Left renal pelvis (tissue), 4 donors: ENCODE results near the gene IFIT2. TPM values are rescaled to one million over a fixed set of nuclear protein-coding genes. Genes with fewer than 3 reads are reported as not detected.
"Not testable (repeated sequence)": the region's sequence is repeated elsewhere in the genome, so short reads cannot be mapped to it uniquely, and the experiment has no call there.

Experiments
- DNase-seq, 4 donors: peaks; one replicate each; pipeline ENCODE4 v3.0.0-alpha.2; 2013; ENCODE audit warnings: low read depth in 4 of 4, low spot score in 3 of 4
- polyA plus RNA-seq, 4 donors: library from polyadenylated mRNA; unstranded; fragments of 120-200 nt; gene quantifications; one replicate each; pipeline ENCODE4 v1.2.1, GENCODE V29; 2013; ENCODE audit not compliant: insufficient read length in 4 of 4

The IFIT2 gene
- polyA plus RNA-seq, 4 donors: 7.5 to 14.6 (median 10.9) TPM

GRCh38 chr10:89305766-89306433, 4.1 kb downstream of the IFIT2 start:
- no peak for DNase-seq

- no peak for DNase-seq
Observed at GRCh38 chr10:89306434-89307268, 4.8 kb downstream of the IFIT2 start.

- no peak for DNase-seq
Observed at GRCh38 chr10:89307269-89307577, 5.4 kb downstream of the IFIT2 start.

DNA sequence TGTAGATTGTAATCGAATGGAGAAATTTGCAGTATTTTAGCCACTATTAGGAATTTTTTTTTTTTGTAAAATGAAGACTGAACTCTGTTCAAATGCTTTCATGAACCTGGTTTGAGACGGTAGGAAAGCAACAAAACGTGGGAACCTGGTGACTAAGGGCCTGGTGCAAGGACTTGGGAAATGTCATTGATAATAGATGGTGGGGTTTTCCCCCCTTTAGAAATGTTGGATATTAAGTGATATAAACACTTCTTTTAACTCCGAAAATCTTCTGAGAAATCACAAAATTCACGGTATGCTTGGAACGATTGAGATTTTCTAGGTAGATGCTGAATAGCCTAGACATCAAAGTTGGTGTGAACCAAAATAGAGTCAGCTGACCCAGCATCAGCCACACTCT, 6.4 kb downstream of the IFIT2 start:
- DNase-seq: no peak

GRCh38 chr10:89308736-89309135, 6.9 kb downstream of the IFIT2 start:
- DNase-seq: no peak

DNA sequence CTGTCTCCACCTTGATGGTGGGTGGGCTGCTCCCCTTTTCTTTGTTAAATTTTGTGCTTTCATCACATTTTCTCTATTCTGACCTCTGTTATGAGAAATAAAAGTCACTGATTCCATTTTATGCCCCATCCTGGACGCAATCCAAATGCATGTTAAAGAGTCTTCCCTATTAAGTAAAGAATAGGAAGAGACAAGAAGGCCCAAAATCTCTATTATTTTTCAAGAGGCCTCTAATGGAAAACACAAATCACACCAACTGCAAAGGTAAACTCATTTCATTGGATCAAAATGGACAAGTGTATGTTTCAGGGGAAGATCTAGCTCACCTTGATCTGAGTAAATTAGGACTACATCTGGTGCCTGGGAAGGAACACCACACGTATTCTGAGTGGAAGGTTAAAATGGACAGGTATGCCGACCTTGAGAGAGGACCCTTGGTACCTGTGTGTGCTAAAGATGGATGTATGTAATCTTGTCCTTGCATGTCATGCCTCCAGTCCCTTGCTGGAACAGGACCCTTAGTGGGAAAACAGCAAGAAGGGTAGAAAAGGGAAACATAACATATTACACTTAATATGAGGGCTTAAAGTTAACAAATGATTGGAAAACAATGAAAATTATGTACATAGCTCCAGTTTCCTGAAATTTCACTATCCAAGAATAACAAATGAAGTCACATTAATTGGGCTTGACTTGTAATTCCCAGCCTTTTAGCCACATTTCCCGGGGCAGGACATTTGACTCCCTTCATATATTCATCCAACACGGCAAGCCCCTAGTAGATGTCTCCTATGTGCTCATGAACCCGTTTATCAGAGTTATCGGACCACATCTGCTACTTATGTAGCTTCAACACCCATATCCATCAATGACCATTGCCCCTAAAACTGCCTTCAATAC, 7.6 kb downstream of the IFIT2 start:
- DNase-seq: no peak

- no peak for DNase-seq
Observed at GRCh38 chr10:89310056-89310893, 8.4 kb downstream of the IFIT2 start.

- DNase-seq: no peak
Observed at GRCh38 chr10:89312973-89313372, 11.1 kb downstream of the IFIT2 start.

DNA sequence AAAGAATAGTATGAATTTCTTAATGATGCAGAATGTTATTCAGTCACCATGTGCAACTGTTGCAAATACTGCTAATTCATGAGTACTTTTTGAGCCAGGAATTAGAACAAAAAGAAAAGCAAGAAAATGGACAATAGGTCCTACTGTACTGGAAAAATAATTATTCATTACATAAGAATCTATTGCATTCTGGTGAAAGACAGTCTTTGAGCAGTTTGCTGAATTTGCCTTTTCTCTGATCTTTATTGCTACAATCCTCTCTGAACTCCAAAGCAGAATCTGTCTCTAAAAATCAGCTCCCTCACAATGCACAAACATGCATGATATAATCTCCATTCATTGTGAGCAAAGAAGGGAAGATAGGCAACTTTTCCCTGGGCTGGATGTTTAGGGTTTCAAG, 12.8 kb downstream of the IFIT2 start:
- DNase-seq: no peak

GRCh38 chr10:89318047-89318446, 16.2 kb downstream of the IFIT2 start:
- DNase-seq: not testable (repeated sequence)

GRCh38 chr10:89325081-89325480, 23.2 kb downstream of the IFIT2 start:
- DNase-seq: not testable (repeated sequence)

DNA sequence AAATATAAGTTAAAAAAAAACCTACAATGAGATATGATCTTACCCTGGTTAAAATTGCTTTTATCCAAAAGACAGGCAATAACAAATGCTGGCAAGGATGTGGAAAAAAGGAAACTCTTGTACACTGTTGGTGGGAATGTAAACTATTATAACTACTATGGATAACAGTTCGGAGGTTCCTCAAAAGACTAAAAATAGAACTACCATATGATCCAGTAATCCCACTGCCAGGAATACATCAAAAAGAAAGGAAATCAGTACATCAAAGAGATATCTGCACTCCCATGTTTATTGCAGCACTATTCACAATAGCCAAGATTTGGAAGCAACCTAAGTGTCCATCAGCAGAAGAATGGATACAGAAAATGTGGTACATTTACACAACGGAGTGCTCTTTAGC, 24.0 kb downstream of the IFIT2 start:
- not testable (repeated sequence) for DNase-seq

GRCh38 chr10:89327803-89328441, 26.1 kb downstream of the IFIT2 start, which contains the start of gene IFIT3:
Gene IFIT3 (plus strand): TSS chr10:89327997. CDS start chr10:89328074, 77 bp downstream.
- peak; percentile 79 to 87 (median 82) for DNase-seq

GRCh38 chr10:89329151-89329550, 27.3 kb downstream of the IFIT2 start:
- DNase-seq: no peak

DNA sequence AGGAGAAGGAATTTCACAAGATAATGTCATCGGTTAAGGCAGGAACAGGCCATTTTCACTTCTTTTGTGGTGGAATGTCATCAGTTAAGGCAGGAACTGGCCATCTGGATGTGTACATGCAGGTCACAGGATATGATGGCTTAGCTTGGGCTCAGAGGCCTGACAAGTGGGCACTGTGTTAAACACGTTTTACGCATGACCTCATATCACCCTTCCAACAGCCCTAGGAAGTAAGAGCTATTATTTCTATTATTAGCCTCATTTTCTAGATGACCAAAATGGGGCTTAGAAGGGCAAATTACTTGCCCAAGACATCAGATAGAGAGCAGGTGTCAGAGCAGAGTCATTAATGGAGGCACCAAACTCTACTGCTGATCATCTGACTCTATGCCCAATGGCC, 28.2 kb downstream of the IFIT2 start:
- DNase-seq: not testable (repeated sequence)

- no peak for DNase-seq
Observed at GRCh38 chr10:89330537-89331212, 28.8 kb downstream of the IFIT2 start.

- DNase-seq: not testable (repeated sequence)
Observed at GRCh38 chr10:89331487-89332122, 29.8 kb downstream of the IFIT2 start.

DNA sequence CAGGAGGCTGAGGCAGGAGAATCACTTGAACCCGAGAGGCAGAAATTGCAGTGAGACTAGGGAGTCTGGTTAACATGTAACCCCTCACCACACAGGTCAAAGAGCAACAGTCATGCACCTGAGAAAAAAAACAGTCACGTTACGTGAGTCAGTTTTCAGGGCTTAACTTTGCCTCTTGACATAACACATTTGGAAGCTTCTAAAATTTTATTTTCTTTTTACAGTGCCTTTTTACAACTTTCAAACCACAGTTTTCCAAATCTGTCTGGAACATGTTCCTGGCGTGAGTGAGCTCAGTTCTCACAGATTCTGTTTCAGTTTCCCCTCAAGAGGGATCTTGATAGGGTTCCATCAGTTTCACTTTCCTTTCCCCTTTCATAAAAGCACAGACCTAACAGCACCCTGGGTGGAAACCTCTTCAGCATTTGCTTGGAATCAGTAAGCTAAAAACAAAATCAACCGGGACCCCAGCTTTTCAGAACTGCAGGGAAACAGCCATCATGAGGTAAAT, 30.3 kb downstream of the IFIT2 start:
- peak in 1 of 4 donors; percentile 50 for DNase-seq
